Measurements from ENCODE around the gene EP400.

- TF ChIP-seq CTCF (conservative IDR thresholded peaks at IDR 0.05 in 1 of 2, IDR thresholded peaks at IDR 0.05 in 1 of 2; ENCODE audit: low read depth in 1 of 2, low read length in 2 of 2) (no peak), EZH2 (IDR thresholded peaks at IDR 0.05; ENCODE audit: low read length, missing control alignments) (no peak)
These were observed 160.0 kb downstream of the EP400 start for GRCh38 chr12:132109741-132110140.
